HG03354 (cell line): Measurements from ENCODE around the gene ZDHHC11.

Experiments used
- ATAC-seq: cut with Tn5 transposase; IDR thresholded peaks from one replicate; pipeline ENCODE4 v1.9.1; 2021; ENCODE audit warnings: mild to moderate bottlenecking; ENCODE audit not compliant: unreplicated experiment, poor library complexity, severe bottlenecking

Gene ZDHHC11, protein sequence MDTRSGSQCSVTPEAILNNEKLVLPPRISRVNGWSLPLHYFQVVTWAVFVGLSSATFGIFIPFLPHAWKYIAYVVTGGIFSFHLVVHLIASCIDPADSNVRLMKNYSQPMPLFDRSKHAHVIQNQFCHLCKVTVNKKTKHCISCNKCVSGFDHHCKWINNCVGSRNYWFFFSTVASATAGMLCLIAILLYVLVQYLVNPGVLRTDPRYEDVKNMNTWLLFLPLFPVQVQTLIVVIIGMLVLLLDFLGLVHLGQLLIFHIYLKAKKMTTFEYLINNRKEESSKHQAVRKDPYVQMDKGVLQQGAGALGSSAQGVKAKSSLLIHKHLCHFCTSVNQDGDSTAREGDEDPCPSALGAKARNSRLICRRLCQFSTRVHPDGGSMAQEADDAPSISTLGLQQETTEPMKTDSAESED

DNA sequence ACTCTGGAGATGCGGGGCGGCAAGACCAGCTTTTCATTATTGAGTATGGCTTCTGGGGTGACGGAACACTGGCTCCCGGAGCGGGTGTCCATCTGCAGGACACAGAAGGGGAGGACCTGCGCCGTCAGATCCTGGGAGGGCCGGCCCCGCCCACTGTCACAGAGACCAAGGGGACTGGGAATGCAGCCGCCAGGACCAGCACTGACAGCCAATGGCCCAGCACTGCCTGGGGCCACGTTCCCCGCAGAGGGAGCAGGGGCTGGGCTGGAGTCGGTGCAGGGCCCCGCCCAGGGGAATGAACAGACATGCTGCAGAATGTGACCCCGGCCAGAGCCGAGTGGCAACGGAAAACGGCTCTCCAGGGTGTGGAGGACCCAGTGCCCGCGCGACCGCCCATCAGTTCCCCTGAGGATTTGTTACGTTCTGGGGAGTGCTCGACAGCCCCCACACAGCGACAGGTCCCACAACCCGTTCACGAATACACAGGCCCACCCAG, at the start of gene ZDHHC11:
Gene ZDHHC11, minus strand, starts transcription at position 476 of the 496 bp plus-strand sequence. Its CDS starts 384 bp downstream, at position 92.
- no peak for ATAC-seq

DNA sequence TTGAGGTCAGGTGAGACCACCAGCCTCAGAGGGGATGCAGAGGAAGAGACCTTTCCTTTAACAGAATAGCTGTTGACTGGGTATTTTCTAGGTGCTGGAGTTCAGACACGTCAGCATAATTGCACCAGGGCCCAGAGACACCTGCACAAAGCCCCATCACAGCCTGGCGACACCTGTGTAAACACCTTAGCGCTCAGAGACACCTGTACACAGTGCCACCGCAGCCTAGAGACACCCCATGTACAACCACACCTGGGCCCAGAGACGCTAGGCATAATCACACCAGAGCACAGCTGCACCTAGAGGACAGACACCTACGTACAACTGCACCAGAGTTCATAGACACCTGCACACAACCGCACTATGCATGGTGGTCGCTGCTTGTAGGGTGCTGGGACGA, 42.9 kb upstream of the ZDHHC11 start:
- ATAC-seq = no peak

DNA sequence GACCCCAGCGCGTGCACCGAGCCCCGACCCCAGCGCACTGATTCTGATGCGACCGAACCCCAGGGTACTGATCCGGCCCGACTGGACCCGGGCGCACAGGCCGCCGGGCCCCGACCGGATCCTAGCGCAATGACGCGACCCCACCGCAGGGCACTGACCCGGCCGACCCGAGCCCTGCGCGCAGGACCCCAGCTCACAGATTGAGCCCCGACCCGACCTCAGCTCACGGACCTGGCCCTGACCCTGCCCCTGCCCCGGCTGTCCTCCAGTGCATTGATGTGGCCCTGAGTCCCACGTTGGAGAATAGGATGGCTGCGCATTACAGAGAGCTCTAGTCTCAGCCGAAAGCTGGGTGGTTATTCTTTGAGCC, 42.3 kb upstream of the ZDHHC11 start:
- ATAC-seq = peak; percentile 24

DNA sequence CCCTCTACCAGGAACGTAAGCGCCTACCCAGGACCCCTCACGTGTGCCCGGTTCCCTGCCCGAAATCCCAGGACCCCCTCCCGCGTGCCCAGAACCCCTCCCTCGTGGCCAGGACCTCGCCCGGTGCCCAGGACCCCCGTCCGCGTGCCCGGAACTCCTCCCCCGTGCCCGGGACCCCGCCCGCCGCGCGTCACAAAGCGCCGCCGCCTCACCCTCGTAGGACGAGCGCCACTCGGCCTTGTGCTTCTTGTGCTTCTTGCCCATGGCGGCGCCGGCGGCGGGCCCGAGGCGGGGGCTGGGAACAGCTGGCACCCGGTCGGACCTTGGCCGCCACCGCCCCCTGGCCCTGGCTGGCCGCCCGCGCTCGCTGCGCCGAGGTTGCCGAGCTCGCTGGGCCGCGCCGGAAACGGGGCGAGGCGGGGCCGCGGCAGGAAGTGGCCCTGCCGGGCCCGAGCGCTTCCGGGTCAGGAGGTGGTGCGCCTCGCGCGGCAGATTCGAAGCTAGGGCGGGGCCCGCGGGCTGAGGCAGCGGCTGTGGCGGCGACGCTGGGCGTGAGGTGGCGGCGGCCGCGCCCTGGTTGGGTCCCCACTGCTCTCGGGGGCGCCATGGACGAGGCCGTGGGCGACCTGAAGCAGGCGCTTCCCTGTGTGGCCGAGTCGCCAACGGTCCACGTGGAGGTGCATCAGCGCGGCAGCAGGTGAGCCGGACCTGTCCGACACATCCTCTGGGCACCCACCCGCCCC, 41.8 kb upstream of the ZDHHC11 start, which contains the start of the genes BRD9 and TRIP13:
Gene BRD9, minus strand, starts transcription at position 408 of the 743 bp plus-strand sequence. Its CDS starts 144 bp downstream, at position 264.
Gene TRIP13, plus strand, starts transcription at position 491 of the 743 bp plus-strand sequence. Its CDS starts 115 bp downstream, at position 606.
- ATAC-seq = peak; percentile 98

DNA sequence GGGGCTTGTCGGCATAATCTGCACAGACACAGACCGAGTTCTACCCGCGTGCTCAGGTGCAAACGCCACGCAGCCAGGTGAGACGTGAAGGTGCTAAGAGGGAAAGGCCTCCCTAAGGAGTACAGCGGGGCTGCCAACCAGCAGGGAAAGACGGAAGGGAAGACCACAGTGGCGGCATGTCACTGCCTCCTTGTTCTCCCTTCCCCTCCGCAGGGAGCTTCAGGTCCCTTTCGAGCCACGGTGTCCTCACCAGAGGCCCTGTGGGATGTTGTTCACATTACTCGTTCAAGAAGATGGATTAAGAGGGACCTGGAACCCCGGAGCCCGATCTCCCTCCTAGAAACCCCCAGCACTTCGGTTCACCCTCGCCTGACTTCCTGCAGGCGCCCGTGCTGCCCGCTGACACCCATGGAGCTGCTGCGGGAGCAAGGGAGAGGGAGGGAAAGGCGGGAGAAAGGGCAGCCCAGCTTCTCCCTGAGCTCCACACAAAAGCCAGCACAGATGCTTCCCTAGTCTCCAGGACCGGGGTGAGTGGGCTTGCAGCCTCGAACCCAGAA, 41.1 kb upstream of the ZDHHC11 start:
- ATAC-seq = no peak

DNA sequence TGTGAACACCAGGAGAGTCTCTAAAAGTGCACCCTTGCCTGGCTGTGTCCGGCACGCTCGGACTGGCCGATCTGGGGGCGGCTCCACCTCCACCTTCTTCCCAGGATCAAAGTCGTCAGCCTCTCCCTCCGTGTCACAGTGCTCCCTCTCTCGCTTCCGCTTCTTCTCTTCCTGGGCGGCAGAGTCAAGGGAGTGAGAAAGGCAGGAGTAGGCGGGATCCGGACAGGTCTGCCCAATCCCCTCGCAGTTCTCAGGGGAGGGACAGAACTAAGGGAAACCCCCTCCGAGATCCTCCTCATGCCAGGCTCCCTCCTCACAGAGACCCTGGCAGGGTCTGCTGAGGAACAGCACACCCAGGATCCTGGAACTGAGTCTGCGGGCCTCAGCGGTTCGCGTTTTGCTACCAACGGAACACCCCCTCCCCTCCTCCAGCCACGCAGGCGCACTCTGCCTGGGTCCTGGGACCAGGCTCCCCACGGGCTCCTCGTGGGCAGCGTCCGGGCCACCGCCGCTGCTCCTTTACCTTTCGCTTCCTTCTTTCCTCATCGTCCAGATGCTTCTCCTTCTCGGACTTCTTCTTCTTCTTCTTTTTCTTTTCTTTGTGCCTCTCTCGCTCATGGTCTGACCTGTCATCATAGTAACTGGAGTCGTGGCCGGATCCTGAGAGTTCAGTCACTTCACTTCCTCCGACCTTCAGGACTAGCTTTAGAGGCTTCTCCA, 40.5 kb upstream of the ZDHHC11 start:
- ATAC-seq = no peak

DNA sequence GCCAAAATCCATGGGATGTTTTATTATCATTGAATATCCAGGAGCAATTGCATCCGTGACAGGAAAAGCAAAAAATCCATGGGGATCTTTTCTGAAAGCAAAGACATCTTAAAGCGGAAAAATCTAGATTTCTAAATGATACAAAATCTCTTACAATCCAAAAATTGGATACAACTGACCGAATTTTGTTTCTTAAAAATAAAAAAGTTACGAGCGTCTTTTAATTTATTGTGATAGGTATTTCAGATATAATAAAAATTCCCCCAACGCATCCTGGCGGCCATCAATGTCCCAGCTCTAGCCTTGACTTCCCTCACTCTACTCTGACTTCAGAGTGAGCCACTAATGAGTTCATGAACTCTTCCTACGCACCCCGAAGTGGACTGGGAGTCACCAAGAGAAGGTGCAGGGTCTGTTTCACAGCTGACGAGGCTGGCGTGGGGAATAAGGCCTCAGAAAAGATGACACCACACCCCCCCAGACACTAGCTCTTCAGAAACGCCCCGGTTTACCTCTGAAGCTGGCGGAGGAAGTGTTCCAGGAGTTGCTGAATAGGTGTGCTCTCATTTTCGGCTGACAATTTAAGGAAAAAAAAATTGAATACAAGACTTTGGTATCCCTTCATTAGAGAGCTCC, 38.4 kb upstream of the ZDHHC11 start:
- ATAC-seq = no peak

DNA sequence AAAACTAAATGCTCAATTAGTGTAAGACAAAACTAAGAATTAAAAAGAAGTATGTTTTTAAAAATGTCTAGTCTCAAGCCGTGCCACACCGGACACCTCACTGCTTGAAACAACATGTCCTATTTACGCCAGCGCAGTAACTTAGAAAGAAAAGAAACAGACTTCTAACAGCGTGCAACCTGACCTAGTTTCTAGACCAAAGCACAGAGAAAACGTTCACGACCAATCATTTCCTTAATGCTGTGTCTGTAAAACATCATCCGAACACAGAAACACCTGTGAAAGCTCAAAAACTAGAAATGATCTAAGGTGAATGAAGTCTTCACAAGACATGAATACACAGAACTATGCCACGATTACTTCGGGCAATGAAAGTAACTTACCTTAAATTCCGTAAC, 37.9 kb upstream of the ZDHHC11 start:
- ATAC-seq = no peak

DNA sequence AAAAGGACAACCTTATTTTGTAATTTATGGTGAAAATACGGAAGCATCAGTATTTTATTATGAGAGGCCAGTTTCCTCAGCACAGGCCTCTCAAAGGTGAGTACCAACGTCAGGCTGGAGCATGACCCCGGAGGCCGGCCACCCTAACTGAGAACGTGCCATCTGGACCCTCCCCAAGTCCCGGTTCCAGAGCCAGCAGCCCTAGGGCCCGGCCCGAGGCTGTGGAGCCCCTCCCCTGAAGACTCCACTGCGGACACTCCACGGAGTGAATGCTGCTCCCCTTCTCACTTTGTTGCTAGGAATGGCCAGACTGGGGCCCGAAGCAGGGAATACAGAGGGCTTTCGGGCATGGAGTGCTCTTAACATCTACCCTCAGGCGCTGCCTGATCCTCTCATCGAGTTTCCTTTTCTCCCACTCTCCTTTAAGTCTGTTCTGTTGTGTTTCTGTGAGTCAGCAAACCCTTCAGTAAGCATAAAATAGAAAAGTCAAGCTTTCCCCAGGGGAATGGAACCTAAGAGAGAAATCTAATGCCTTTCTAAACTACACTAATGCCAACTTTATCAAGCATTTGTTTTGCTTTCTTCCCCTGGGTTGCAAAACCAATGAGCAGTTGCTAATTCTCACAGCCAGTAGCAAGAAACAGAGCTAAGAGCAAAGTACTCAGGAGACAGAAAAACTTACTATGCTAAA, 37.3 kb upstream of the ZDHHC11 start:
- no peak for ATAC-seq

DNA sequence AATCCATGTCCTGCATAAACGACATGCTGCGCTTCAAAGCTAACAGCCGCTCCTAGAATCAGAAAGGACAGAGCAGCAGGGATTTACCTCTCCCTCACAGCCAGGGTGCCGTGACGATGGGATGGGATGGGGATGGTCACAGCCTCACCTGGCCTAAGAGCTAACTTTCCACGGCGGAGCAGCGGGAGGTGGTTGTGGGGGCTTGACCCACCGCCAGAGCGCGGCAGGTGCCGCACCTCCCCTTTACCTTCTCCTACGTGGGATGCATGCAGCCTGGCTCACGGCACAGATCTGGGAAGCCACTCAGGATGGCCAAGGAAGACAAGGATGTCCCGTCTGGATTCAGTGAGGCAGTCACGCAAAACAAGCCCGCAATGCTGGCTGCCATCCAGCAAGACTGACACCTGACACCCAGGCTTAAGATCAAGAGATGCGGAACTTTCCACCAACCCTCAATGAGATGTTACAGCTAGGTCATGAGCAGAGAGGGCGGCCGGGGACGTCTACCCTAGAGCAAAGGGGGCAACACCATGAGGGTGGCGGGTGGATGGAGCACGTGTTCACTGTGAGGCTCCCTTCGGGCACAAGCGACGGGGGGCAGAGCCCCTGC, 36.0 kb upstream of the ZDHHC11 start:
- ATAC-seq = no peak

DNA sequence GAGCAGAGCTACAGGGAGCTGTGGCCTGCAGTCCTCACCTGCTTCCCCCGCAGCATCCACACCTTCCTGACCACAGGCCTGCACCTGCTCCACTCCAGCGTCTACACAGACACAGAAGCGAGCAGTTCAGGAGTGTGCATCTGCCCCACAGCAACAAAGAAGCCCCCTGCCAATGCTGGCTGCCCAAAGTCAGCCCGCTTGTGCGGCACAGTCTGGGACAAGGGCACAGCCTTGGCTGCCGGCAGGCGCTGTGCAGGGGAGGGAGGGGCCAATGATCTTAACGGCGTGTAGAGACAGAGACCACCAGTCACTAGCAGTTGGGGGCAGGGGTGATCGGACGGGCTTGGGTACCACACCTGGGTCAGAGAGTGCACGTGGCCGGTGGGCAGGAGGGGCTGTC, 35.2 kb upstream of the ZDHHC11 start:
- no peak for ATAC-seq

DNA sequence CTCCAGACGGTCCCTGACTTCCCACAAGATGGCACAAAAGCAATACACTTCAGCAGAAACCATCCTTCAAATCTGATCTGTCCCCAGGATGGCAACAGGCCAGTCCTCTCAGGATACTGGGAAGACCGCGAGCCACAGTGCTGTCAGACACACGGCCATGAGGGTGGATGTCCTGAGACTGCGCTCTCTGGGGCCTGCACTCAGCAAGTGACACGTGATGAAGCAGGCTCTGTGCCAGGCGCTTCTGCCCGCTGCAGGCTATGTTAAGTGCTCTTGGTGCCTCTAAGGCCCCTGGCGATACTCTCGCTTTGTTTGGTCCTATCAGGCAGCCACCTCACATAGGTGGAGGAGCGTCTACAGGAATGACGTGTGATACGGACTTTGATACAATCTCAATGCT, 34.7 kb upstream of the ZDHHC11 start:
- no peak for ATAC-seq

DNA sequence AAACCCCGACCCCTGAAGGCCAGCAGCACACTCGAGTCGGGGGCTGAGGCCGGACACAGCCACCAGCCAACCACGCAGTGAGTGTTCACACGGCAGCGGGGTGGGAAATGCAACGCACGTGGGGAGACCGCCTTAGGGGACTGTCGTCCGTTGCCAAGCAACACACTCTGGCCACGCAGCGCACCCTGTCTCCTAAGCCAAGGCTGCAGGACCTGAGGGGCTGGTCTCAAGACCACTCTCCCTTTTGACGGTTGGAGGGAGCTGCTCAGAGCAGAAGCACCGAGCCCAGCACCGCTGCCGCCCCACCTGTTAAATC, 34.3 kb upstream of the ZDHHC11 start:
- ATAC-seq = no peak

DNA sequence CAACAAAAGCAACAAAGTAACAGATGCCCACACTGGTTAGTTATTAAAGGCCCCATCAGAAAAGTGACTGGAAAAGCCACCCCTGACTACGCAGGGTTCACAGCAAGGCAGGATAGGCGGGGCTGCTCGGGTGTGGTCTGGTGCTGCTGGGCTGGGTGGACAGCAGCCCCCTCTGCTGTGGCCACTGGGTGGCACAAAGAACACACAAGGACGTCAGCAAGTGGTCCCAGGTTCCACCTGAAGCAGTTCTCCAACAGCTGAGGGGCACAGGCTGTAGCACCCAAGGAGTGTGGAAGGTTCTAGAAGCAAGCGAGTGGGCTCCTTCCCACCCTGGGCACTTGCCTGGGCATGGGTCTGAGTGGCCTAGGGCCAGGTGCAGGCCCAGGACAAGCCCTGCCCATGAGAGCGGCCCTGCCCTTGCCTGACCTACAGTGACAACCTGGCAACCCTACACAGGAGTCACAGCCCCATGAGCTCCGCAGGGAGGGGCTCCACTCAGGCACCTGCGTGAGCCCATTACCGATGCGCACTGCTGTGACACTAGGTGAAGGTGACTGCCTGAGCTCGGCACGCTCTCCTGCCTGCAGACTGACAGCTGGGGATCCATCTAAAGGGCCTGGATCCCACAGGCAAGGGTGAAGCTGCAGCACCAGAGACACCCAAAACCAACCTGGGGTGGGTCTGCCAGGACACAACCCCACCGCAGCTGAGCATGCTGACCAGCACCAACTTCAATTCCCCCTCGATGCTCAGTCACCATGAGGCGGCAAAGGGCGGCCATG, 33.8 kb upstream of the ZDHHC11 start:
- no peak for ATAC-seq

DNA sequence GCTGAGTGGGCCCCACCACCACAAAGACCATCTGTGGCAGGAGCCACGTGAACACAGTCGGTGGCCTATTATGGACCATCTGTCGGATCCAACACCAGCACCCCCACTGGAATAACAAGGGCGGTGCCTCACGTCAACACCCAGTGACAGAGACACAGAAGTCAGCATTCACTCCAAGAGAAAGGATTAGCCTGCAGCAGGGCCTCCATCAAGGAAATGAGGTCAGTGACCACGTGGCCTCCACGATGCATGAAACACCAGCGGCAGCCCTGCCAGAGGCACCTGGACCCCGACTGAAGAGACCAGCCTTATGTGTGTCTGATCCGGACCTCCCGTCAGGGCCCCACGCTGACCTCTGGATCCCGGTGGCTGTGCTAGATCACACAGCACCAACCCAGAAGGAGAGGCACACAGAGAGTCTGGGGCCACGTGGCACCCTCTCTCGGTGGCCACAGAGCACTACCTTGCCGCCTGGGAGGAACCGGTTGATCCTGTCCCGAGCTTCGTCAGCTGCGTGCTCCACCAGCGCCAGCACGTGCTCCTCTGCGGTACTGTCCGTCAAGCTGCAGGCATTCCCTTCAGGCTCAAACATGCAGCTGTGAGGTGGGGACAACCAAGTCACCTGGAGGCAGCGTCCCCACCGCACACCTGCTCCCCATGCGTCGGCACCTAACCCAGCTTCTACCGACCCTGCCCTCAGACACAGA, 32.8 kb upstream of the ZDHHC11 start:
- no peak for ATAC-seq

DNA sequence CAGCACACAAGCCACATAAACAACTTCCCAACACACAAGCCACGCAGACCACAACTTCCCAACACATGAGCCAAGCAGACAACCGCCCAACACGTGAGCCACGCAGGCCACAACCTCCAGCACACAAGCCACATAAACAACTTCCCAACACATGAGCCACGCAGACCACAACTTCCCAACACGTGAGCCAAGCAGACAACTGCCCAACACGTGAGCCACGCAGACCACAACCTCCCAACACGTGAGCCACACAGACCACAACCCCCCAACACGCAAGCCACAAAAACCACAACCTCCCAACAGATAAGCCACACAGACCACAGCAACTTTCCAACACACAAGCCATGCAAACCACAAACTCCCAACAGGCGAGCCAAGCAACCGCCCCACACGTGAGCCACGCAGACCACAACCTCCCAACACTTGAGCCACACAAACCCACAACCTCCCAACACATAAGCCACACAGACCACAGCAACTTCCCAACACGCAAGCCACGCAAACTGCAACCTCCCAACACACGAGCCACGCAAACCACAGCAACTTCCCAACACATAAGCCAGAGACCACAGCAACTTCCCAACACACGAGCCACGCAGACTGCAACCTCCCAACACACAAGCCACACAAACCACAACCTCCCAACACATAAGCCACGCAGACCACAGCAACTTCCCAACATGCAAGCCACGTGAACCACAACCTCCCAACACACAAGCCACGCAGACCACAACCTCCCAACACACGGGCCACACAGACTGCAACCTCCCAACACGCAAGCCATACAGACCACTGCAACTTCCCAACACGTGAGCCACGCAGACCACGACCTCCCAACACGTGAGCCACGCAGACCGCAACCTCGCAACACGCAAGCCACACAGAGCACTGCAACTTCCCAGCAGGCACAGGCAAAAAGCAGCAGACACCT, 31.7 kb upstream of the ZDHHC11 start:
- no peak for ATAC-seq
